DOHH2 (cell line): ENCODE measurements around the gene PNPO.

Experiments used
- CTCF ChIP-seq: fragments of 200-600 bp; sonication (generic); IDR thresholded peaks from one replicate; pipeline ENCODE4 v1.5.1; 2014; ENCODE audit warnings: antibody characterized with exemption, mild to moderate bottlenecking, low read depth, low read length; ENCODE audit not compliant: poor library complexity, severe bottlenecking
- EZH2phosphoT487 ChIP-seq: fragments of 200-600 bp; sonication (generic); IDR thresholded peaks from 2 replicates; pipeline ENCODE4 v1.6.1; 2017; ENCODE audit warnings: borderline replicate concordance, mild to moderate bottlenecking, antibody characterized with exemption, low read length, moderate library complexity, mixed read lengths

GRCh38 chr17:47935961-47936360 is 5.4 kb upstream of the PNPO start:
- TF ChIP-seq CTCF: no peak
- no peak for TF ChIP-seq EZH2phosphoT487
